Neural progenitor cell (in vitro differentiated cells): ENCODE results near the gene ZNF524.

Experiments used
- CTCF ChIP-seq: fragments of 200-600 bp; sonication (generic); IDR thresholded peaks from 2 replicates; pipeline ENCODE4 v1.5.1; 2017; ENCODE audit warnings: antibody characterized with exemption, mild to moderate bottlenecking
- EZH2 ChIP-seq: fragments of 200-600 bp; sonication (generic); IDR thresholded peaks from 2 replicates; pipeline ENCODE4 v1.6.1; 2017; ENCODE audit warnings: antibody characterized with exemption, mild to moderate bottlenecking, moderate library complexity
- EZH2phosphoT487 ChIP-seq: fragments of 200-600 bp; sonication (generic); IDR thresholded peaks from 2 replicates; pipeline ENCODE4 v1.6.1; 2017; ENCODE audit warnings: antibody characterized with exemption

DNA sequence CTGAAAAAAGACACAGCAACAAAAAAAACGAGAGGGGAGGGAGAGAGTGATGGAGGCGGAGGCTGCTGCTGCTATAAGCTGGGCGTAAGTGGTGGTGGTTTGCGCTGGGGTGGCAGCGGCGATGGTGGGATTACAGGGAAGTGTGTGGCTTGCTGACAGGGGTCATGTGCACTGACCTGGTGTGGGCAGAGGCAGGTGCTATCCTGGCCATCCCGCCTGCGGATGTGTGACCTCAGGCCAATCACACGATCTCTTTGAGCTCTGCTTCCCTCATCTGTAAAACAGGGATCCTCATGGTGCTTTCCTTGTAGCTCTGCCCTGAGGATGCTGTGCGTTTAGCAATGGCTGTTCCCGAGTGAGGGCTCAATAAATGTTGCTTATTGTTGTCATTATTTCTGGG lies 37.4 kb downstream of the ZNF524 start:
- TF ChIP-seq CTCF (no peak), EZH2 (no peak), EZH2phosphoT487 (no peak)
